Fibroblast of pulmonary artery (primary cell): ENCODE measurements around the gene PIMREG.

Source experiments
- DNase-seq: peaks from one replicate; pipeline ENCODE4 v3.0.0-alpha.2; 2010; ENCODE audit warnings: low read depth
- H3K4me3 ChIP-seq: replicated peaks from 2 replicates; pipeline ENCODE4 v1.5.1; 2011; ENCODE audit warnings: low read depth, mild to moderate bottlenecking, control low read depth, low read length, moderate library complexity
- TF ChIP-seq, protein P1 (sequence below): IDR thresholded peaks from 2 replicates; pipeline ENCODE4 v1.5.1; 2011; ENCODE audit warnings: mild to moderate bottlenecking, control low read depth, low read length, inconsistent platforms; ENCODE audit errors: missing control alignments

PIMREG gene

DNA sequence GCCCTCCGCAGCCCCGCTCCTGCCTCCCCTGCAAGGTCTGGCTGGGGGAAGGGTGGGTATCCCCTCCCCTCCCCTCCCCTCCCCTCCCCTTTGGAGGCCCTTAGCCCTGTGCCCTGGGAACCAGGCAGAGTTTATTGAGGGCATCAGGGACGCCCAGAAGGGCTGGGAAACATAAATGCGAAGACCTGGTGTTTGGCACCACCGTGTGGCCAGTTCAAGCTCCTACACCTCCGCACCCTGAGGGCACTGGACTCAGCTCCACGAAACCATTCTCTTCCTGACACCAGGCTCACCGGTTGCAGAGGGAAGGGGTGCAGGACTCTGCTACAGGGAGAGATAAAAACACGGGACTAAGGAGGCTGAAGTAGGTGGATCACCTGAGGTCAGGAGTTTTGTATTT is 8.3 kb upstream of the PIMREG start:
- DNase-seq, result peak; percentile 76
- no peak overlapping the region for H3K4me3 ChIP-seq
- TF ChIP-seq, protein P1, sequence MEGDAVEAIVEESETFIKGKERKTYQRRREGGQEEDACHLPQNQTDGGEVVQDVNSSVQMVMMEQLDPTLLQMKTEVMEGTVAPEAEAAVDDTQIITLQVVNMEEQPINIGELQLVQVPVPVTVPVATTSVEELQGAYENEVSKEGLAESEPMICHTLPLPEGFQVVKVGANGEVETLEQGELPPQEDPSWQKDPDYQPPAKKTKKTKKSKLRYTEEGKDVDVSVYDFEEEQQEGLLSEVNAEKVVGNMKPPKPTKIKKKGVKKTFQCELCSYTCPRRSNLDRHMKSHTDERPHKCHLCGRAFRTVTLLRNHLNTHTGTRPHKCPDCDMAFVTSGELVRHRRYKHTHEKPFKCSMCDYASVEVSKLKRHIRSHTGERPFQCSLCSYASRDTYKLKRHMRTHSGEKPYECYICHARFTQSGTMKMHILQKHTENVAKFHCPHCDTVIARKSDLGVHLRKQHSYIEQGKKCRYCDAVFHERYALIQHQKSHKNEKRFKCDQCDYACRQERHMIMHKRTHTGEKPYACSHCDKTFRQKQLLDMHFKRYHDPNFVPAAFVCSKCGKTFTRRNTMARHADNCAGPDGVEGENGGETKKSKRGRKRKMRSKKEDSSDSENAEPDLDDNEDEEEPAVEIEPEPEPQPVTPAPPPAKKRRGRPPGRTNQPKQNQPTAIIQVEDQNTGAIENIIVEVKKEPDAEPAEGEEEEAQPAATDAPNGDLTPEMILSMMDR, result peak; percentile 86

DNA sequence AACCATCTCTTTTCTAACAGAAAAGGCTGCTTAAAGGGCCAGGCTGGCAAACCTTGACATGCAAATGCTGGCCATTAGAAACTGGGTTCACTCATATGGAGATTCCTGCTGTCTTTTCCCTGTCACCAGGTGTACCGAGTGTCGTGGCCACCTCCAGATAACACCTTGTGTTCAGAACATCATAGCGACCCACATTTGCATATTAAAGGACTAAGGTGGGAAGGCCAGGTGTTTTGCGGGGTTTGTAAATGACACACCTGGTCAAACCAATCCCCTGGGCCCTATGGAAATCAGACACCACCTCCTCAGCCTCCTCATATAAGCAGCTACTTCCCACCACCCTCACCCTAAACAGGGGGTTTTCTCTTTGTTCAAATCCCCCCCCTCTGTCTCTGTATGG is 6.8 kb upstream of the PIMREG start:
- TF ChIP-seq, protein P1, result no peak
- no peak for DNase-seq
- H3K4me3 ChIP-seq, result no peak overlapping the region

DNA sequence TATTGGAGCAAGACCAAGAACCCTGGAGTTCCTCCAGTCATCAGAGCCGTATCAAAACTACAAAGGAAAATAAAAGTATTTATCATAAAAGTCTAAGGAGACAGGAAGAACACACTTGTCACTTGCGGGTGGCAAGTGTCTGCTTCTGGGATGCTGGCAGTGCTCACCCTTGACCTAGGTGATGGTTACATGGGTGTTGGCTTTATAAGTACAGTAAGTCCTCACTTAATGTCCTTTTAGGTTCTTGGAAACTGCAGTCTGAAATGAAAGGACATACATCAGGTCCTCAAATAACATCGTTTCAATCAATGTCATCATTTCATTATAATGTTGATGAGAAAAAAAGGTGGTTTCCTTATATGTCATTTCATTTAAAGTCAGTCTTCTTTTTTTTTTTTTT is 6.3 kb upstream of the PIMREG start:
- no peak overlapping the region for H3K4me3 ChIP-seq
- TF ChIP-seq, protein P1, result no peak
- DNase-seq, result no peak

DNA sequence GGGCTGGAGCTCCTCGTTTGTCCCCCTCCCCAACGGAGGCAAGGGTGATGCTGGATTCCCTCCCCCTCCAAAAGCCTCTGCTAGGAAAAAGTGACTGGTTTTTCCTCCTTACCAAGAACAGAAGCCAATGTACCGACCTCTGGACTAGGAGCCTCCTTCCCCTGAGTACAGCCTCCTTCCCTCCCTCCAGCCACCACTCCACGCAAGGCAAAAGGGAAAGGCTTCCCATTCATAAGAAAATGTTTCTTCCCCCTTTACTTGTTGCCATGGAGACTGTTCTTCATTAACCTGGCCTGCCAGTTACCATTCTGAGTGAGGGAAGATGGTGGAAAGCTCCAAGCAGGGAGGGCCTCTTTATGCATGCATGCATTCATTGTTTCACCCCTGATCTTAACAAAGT is 4.3 kb upstream of the PIMREG start:
- TF ChIP-seq, protein P1, result no peak
- DNase-seq, result no peak
- H3K4me3 ChIP-seq, result no peak overlapping the region

DNA sequence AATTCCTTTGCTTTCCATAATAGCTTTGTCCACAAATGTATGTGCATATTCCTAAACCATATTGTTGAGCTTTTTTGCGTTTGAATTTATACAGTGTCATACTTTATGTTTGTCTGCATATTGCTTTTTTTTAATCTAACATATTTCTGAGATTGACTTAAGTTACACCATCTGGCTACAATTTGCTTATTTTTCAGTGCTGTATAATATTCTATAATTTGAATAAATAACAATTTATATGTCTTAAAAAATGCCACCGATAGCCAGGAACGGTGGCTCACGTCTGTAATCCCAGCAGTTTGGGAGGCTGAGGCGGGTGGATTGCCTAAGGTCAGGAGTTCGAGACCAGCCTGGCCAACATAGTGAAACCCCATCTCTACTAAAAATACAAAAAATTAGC is 1.5 kb upstream of the PIMREG start:
- DNase-seq, result no peak
- TF ChIP-seq, protein P1, result no peak
- H3K4me3 ChIP-seq, result no peak overlapping the region

DNA sequence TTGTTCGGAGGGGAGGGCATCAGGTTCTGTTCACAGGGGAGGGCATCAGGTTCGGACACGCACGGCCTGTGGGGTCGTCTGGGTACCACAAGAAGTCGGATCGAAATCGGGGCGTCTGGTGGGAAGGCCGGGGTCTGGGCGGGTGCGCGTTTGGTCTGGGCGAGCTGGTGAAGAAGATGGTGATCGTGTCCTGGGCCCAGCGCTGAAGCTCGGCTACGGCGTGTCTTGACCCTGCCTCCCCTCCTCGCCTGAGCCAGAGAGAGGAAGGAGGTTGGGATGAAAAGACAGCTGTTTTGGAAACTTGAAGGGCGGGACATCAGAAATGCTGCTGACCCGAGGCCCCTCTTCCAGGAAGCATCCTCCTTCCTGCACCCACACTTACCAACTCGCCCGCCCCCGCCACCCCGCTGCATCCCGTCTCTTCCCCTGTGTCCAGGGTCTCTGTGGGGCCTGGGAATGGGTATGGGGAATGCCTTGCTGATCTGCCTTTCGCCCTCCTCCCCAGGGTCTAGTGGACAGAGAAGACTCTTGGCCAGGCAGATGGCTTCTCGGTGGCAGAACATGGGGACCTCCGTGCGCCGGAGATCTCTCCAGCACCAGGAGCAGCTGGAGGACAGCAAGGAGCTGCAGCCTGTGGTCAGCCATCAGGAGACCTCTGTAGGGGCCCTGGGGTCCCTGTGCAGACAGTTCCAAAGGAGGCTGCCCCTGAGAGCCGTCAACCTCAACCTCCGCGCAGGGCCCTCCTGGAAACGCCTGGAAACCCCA is 498 bp downstream of the PIMREG start:
- no peak for DNase-seq
- TF ChIP-seq, protein P1, result no peak
- H3K4me3 ChIP-seq, result peak overlapping the region; percentile 71

DNA sequence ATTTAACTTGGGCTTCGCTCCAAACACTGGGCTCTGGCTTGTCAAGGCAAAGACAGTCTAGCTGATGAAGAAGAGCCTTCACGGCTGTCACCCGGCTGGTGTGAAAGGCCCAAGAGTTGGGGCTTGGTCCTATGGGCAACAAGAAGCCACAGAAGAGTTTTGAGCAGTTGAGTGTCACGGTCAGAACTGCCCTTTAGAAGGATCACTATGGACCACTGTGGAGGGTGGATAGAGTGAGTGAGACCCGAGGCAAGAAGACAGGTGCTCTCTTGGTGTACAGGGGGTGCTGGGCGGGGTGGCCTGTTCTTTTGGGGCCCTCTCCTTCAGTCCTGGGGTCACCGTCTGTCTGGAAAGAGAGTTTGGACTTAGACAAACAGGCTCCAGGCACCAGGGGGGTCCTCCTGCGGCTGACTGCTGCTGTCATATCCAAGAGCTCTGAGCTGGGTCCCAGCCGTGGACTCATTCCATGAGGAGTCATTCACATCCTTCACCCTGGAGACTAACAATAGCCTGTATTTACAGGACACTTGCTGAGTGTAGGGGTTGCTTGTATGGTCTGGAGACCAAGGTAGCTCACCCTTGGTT is 2.4 kb downstream of the PIMREG start:
- TF ChIP-seq, protein P1, result no peak
- no peak for DNase-seq
- H3K4me3 ChIP-seq, result no peak overlapping the region
